ENCODE measurements around the gene ABCG1. TPM values are rescaled to one million over a fixed set of nuclear protein-coding genes. Genes with fewer than 3 reads are reported as not detected.

ABCG1 gene
- total RNA-seq, 1 donor from 2014 or later, result 138 TPM

- no peak for TF ChIP-seq CTCF (IDR thresholded peaks at IDR 0.05; ENCODE audit: insufficient read depth, low read length, severe bottlenecking)
- no peak overlapping the region for H3K4me3 ChIP-seq (ENCODE audit: low read depth, low read length)
- H3K27me3 ChIP-seq (ENCODE audit: control insufficient read depth, insufficient read depth, low read length), result no peaks in the 10 kb centered on the region
- no peak for FAIRE-seq
- DNase-seq (ENCODE audit: low read depth), result no peak
- H3K36me3 ChIP-seq (ENCODE audit: control insufficient read depth, insufficient read depth, low read length), result peaks cover 12% of the 10 kb centered on the region
Measured at GRCh38 chr21:42272109-42272962, 53.4 kb downstream of the ABCG1 start.

DNA sequence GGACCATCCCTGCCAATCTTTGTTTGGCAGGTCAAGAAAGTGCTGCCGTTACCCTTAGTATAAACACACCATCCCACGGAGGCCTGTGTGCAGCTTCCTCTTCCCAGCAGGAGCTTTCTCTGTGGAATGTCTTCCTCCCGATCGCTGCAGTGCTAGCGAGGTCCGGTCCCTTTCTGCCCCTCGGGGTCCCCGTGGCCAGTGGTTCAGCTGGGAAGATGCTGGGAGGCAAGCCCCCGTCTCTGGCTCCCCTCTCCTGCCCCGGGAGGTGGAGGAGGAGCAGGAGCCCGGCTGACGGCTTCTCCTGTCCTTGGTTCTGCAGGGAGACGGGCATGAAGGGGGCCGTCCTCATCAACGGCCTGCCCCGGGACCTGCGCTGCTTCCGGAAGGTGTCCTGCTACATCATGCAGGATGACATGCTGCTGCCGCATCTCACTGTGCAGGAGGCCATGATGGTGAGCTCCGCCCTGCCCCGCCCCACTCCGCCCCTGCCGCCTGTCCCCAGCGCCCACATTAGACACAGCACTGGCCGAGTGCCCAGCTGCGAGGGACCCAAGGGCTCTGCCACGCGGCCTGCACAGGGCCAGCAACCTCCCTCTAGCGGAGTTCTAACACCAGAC lies 54.2 kb downstream of the ABCG1 start:
- no peak overlapping the region for H3K4me3 ChIP-seq (ENCODE audit: low read depth, low read length)
- DNase-seq (ENCODE audit: low read depth) (no peak), FAIRE-seq (no peak)
- TF ChIP-seq CTCF (IDR thresholded peaks at IDR 0.05; ENCODE audit: insufficient read depth, low read length, severe bottlenecking), result no peak
- H3K36me3 ChIP-seq (ENCODE audit: control insufficient read depth, insufficient read depth, low read length), result peaks cover 12% of the 10 kb centered on the region
- no peaks in the 10 kb centered on the region for H3K27me3 ChIP-seq (ENCODE audit: control insufficient read depth, insufficient read depth, low read length)

GRCh38 chr21:42276076-42276475 lies 57.1 kb downstream of the ABCG1 start:
- no peaks in the 10 kb centered on the region for H3K27me3 ChIP-seq (ENCODE audit: control insufficient read depth, insufficient read depth, low read length)
- DNase-seq (ENCODE audit: low read depth) (no peak), FAIRE-seq (peak; percentile 64)
- peaks cover 12% of the 10 kb centered on the region for H3K36me3 ChIP-seq (ENCODE audit: control insufficient read depth, insufficient read depth, low read length)
- no peak overlapping the region for H3K4me3 ChIP-seq (ENCODE audit: low read depth, low read length)
- no peak for TF ChIP-seq CTCF (IDR thresholded peaks at IDR 0.05; ENCODE audit: insufficient read depth, low read length, severe bottlenecking)

DNA sequence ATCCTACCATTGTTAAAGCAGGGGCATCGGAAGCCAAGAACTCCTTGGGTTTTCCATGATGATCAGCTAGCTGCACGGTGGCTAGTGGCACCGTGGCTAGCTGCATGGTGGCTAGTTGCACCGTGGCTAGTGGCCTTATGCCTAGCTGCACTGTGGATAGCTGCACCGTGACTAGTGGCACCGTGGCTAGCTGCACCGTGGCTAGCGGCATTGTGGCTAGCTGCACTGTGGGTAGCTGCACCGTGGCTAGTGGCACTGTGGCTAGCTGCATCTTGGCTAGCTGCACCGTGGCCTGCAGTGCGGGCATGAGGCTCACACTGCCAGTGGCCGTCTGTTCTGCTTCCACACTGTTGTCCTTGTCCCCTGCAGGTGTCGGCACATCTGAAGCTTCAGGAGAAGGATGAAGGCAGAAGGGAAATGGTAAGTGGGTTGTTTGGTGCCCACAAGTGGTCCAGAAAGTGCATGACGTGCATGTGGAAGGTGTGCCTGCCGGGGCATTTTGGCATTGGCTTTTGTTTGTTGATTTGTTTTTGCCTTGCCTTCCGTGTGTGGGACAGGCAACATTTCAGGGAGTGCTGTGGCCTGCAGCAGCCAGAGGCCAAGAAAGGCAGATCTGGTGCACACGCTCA lies 57.7 kb downstream of the ABCG1 start:
- TF ChIP-seq CTCF (IDR thresholded peaks at IDR 0.05; ENCODE audit: insufficient read depth, low read length, severe bottlenecking), result no peak
- Histone ChIP-seq H3K4me3 (ENCODE audit: low read depth, low read length) (no peak overlapping the region), H3K36me3 (ENCODE audit: control insufficient read depth, insufficient read depth, low read length) (peaks cover 10% of the 10 kb centered on the region), H3K27me3 (ENCODE audit: control insufficient read depth, insufficient read depth, low read length) (no peaks in the 10 kb centered on the region)
- FAIRE-seq (no peak), DNase-seq (ENCODE audit: low read depth) (no peak)

GRCh38 chr21:42277593-42277992 lies 58.7 kb downstream of the ABCG1 start:
- no peak for TF ChIP-seq CTCF (IDR thresholded peaks at IDR 0.05; ENCODE audit: insufficient read depth, low read length, severe bottlenecking)
- no peak overlapping the region for H3K4me3 ChIP-seq (ENCODE audit: low read depth, low read length)
- FAIRE-seq (no peak), DNase-seq (ENCODE audit: low read depth) (no peak)
- peaks cover 14% of the 10 kb centered on the region for H3K36me3 ChIP-seq (ENCODE audit: control insufficient read depth, insufficient read depth, low read length)
- no peaks in the 10 kb centered on the region for H3K27me3 ChIP-seq (ENCODE audit: control insufficient read depth, insufficient read depth, low read length)
